Hematopoietic multipotent progenitor cell treated with erythropoietin and hydrocortisone succinate and interleukin-3 and kit ligand, for 17 days (in vitro differentiated cells): Measurements from ENCODE around the gene CDH13.

ENCODE experiments used
- DNase-seq: peaks from one replicate; pipeline ENCODE4 v3.0.0-alpha.2; 2015; ENCODE audit warnings: low spot score

Gene CDH13

DNA sequence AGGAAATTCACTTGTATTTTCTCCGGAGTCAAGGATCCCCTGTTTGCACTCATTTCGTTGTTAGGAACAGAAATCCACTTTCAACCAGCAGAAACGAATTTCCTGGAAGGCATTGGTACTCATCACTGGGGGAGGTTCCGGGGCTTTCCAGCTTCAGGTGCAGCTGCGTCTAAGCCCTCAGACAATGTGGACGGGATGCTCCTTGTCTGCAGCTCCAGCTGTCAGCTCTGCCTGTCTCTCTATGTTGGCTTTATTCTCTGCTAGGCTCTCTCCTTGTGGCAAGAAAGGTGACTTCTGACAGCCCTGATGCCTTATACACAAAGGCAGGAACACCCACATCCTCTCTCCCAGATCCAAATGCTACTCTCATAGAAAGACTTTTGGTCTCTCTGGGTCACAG is 997.1 kb downstream of the CDH13 start:
- no peak for DNase-seq

DNA sequence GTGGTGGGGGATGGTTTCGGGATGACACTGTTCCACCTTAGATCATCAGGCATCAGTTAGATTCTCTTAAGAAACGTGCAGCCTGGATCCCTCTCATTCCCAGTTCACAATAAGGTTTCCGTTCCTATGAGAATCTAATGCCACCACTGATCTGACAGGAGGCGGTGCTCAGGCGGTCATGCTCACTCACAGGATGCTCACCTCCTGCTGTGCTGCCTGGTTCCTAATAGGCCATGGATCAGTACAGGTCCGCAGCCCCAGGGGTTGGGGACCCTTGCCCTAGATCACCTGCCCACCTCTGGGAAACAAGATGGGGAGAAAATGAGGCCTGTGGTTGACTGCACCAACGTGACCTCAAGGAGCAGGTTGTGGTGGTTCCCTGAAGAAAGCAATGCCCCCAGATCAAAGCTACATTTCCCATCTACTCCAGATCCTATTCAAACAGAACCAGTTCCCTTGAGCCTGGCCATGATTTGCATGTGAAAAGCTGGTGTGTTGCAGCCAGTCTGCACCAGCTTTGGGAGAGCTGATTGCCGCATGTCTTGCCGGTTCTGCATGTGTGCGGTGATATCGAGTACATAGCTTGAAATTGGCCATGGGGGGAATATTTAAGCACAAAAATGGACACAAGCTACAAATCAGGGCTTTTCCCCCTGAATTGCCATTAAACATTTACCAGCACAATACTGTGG is 997.8 kb downstream of the CDH13 start:
- DNase-seq, result no peak

DNA sequence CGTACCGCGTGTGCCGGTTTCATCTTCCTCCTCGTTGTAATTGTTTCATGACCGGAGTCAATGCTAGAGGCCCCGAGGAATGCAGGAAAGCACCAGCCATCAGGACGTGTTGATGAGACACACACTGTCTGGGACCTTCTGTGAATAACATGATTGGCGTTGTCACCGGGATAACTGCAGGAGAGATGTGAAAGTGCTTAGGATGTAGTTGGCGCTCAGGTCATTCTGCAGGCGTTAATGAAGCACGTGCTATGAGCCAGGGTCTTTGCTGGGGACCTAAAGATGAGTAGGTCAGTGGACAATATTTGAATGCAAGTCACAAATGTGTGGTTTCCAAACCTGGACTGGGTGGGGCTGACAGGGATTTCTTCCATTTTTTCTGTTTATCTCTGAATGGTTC is 999.4 kb downstream of the CDH13 start:
- DNase-seq, result no peak

- no peak for DNase-seq
Measured at GRCh38 chr16:83626676-83627075, 999.9 kb downstream of the CDH13 start.

GRCh38 chr16:83627996-83628395 is 1001.2 kb downstream of the CDH13 start:
- DNase-seq, result no peak

GRCh38 chr16:83629426-83629825 is 1002.7 kb downstream of the CDH13 start:
- no peak for DNase-seq

DNA sequence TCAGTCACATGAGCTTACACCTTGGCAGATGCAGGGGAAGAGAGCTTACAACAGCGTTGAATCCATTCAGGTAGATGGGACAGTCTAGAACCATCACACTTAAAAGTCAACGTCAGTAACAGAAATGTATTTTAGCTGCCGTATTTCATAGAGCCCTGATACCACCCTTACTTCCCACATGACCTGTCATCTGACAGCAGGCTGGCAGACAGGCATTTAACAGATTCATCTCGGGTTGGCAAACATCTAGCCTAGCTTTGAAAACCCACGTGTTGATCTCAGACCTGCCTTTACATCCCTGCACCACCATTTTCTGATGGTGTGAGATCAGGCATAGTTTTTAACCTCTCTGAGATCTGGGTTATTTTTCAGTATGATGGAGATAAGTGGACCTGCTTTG is 1003.1 kb downstream of the CDH13 start:
- DNase-seq, result no peak

DNA sequence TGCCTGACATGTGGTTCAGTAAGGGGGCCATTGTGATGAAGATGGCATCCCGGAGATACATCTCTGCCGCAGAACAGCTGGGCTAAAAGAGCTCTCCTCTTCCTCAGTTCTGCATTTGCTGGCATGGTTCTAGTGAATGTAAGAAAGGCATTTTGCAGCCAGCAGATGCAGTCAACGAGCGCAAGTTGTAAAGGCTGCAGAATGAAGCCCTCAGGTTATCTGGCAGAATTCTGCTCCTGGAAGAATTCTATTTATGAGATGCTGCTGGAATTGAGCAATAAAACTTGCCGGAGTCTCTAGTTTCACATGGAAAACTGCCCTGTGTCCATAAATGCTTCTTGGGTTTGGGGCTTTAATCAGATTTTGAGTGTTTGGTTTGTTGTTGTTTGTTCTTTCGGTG is 1004.2 kb downstream of the CDH13 start:
- no peak for DNase-seq

- DNase-seq, result no peak
Measured at GRCh38 chr16:83633286-83633685, 1006.5 kb downstream of the CDH13 start.

DNA sequence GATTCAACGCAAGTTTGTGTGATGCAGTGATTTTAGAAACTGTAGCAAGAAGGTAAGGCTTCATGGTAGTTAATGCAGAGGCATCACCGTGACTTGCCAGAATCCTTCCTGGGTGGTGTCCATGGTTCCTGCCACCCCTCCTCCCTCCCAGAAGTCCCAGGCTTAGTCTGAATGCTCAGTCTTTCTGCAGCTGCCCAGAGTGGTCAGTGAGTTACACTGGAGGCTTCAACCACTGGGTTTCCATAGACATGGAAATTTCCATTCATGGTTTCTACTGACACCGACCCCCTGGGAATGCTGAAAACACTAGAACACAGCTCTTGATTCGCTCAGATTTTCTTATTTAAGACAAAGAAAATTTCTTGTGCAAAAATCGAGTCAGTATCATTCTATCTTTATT is 1021.6 kb downstream of the CDH13 start:
- no peak for DNase-seq

DNA sequence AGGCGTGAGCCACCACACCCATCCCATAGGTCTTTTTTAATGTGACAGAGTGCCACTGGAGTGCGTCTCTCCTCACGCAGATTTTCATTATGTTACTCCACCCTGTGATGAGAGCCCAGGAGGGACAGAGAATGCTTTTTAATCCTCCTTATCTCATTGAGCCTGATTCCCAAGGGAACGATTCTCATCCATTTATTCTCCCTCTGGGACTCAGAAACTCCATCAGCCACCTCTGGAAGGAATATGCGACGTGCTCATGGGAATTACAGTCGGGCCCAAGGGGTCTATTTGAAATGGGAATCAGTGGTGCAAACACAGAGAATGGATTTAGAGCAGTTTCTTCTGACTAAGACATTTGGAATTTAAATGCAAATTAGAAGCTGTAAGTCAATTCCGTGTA is 1025.1 kb downstream of the CDH13 start:
- no peak for DNase-seq

DNA sequence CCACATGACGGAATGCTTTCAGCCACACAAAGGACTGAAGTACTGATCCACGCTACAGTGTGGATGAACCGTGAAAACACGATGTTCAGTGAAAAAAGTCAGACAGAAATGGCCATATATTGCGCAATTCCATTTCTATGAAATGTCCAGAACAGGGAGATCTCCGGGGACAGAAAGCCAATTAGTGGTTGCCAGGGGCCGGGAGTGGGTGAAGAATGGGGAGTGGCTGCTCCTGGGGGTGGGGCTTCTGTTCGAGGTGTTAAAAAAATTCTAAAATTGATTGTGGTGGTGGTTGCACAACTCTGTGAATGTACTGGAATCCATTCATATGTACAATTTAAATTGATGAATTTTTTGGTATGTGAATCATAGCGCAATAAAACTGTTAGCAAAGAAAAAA is 1026.2 kb downstream of the CDH13 start:
- no peak for DNase-seq

- DNase-seq, result no peak
Measured at GRCh38 chr16:83653785-83654184, 1027.0 kb downstream of the CDH13 start.

DNA sequence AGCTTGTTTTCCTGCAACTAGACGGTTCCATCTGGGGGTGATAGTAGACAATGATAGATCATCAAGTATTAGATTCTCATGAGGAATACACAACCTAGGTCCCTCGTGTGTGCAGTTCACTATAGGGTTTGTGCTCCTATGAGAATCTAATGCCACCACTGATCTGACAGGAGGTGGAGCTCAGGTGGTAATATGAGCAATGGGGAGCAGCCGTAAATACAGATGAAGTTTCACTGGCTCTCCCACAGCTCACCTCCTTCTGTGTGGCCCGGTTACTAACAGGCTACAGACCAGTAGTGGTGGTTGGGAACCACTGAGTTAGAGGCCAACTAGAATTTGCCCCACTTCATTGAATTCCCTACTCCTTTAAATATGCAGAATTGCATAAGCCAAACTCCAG is 1033.5 kb downstream of the CDH13 start:
- no peak for DNase-seq

GRCh38 chr16:83661656-83662055 is 1034.9 kb downstream of the CDH13 start:
- DNase-seq, result no peak

DNA sequence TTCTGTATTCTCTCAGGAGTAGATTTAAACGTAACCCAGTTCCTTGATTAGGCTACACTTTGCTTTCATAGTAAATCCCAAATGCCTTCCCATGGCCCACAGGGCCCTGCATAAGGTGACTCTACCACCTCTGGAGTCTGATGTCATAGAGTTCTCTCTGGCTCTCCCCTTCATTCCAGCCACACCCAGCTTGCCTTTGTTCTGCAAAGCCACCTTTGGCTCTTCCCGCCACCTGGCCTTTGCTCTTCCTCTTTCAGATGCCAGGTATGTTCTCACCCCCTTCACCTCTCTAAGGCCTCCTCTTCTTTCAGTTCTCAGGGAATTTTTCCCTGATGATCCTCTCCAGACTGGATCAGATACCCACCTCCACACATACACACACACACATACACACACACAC is 1039.7 kb downstream of the CDH13 start:
- no peak for DNase-seq

GRCh38 chr16:83669456-83669855 is 1042.7 kb downstream of the CDH13 start:
- no peak for DNase-seq

- no peak for DNase-seq
Measured at GRCh38 chr16:83674931-83675535, 1048.3 kb downstream of the CDH13 start.

- no peak for DNase-seq
Measured at GRCh38 chr16:83676086-83676485, 1049.3 kb downstream of the CDH13 start.

- DNase-seq, result no peak
Measured at GRCh38 chr16:83680980-83681379, 1054.2 kb downstream of the CDH13 start.

- no peak for DNase-seq
Measured at GRCh38 chr16:83681381-83681956, 1054.7 kb downstream of the CDH13 start.

DNA sequence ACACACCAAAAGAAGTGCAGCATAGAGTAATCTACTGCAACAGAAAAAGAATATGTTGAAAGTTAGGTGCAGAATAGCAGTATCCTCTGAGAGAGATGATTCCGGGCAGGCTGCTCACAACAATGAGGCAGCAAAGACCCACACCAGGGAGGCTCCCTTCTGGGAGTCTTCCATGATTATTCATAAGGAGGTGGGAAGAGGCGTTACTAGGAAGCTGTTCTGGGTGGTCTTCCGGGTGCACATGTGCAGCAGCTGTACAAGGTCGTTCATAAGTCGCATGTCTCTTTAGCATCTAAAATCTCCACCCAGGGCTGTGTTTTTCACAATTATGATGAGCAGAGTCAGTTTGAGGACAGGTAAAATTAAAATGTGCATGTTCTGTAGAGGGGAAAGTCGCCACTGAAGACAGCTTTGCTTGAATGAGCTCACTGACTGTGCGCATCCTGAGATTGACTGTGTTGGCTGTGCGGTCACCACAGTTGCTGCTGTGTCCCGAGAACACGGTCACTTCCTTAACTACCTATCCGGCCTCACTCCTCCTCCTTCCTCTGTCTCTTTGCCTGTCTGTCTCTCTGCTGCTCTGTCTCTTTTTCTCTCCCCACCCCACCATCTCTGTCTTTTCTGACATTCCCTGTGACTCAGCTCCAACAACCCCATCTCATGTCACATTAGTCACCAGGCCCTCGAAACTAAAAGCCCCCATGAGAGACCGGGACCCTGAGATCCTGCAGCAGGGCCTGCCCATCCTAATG is 1055.5 kb downstream of the CDH13 start:
- DNase-seq, result no peak

GRCh38 chr16:83682868-83683235 is 1056.1 kb downstream of the CDH13 start:
- no peak for DNase-seq
